Measurements from ENCODE around the gene NCKAP5. TPM values are rescaled to one million over a fixed set of nuclear protein-coding genes. Genes with fewer than 3 reads are reported as not detected.

The NCKAP5 gene
- total and polyA plus RNA-seq, 2 experiments from 2014 or later, result 0.65 to 0.86 TPM

DNA sequence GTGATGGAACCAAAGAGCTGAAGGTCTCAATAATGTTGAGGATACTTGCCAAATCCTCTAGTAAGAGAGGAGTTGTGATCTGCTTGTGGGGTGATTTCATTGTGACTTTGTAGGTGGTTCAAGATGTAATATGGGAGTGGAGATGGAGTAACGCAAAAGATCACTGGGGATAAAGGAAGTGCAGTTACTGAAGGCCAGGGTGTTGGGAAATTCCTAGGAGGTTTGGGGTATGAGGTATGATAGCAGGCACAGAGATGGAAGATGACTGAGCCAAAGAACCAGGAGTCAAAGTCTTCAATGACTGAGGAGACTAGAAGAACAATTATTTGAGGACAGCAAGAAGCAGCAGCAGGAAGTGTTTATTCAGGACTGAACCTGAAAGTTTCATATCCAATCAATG is 222.6 kb downstream of the NCKAP5 start:
- Histone ChIP-seq H3K4me2 (ENCODE audit: unreplicated experiment) (no peak overlapping the region), H3K9ac (no peak overlapping the region), H3F3A (ENCODE audit: insufficient read depth) (0 out of 2 replicates have a peak, but pooled peaks cover 5% of the 10 kb centered on the region), H3K79me2 (ENCODE audit: insufficient read depth) (no peaks in the 10 kb centered on the region), H3K4me1 (ENCODE audit: insufficient read depth) (no peaks in the 10 kb centered on the region), H3K9me2 (ENCODE audit: insufficient read depth) (no peaks in the 10 kb centered on the region), H3K9me3 (ENCODE audit: low read depth) (no peaks in the 10 kb centered on the region), H3K4me3 (no peak overlapping the region), H2AFZ (no peak overlapping the region), H3K27me3 (replicated peaks; ENCODE audit: insufficient read depth) (no peaks in the 10 kb centered on the region), H3K27ac (no peak overlapping the region), H3K36me3 (ENCODE audit: low read depth) (no peaks in the 10 kb centered on the region), H4K20me1 (ENCODE audit: insufficient read depth) (no peaks in the 10 kb centered on the region)
- in situ Hi-C loops (cut with MboI), result no loop called here
- 73 to 79% methylated on average over 1 of the region's 1 CpG for WGBS, 2 experiments (ENCODE audit: low coverage in 1 of 2, low lambda C conversion rate in 2 of 2, missing lambda C conversion rate in 2 of 2)
- TF ChIP-seq EZH2phosphoT487 (IDR thresholded peaks at IDR 0.05; ENCODE audit: insufficient read depth, low read depth), result no peak
- DNase-seq, result no peak

GRCh38 chr2:133344849-133345248 is 223.4 kb downstream of the NCKAP5 start:
- no peak for DNase-seq
- TF ChIP-seq EZH2 (IDR thresholded peaks at IDR 0.05; ENCODE audit: insufficient read depth, poor library complexity, severe bottlenecking) (no peak), EZH2phosphoT487 (IDR thresholded peaks at IDR 0.05; ENCODE audit: insufficient read depth, low read depth) (no peak)
- in situ Hi-C loops (cut with MboI), result no loop called here

DNA sequence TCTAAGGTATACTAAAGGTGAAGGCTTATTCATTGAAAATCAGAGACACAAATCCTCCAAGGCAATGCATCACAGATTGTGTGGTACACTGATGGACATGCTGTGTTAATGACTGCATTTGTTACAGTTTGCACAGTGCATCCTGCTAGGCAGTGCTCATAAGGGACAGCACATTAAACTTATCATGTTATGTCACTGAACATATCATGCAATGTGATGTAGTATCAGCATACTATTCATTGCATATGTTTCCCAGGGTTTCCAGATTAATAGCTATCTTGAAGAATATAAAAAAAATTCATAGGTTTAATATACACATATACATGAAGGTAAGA is 225.3 kb downstream of the NCKAP5 start:
- no peak overlapping the region for H3K9ac ChIP-seq
- H4K20me1 ChIP-seq (ENCODE audit: insufficient read depth), result no peaks in the 10 kb centered on the region
- H3K9me3 ChIP-seq (ENCODE audit: low read depth), result no peaks in the 10 kb centered on the region
- H3K4me1 ChIP-seq (ENCODE audit: insufficient read depth), result no peaks in the 10 kb centered on the region
- no peaks in the 10 kb centered on the region for H3K79me2 ChIP-seq (ENCODE audit: insufficient read depth)
- no peak overlapping the region for H3K4me2 ChIP-seq (ENCODE audit: unreplicated experiment)
- no peak overlapping the region for H3K27ac ChIP-seq
- no peak for DNase-seq
- no peak for TF ChIP-seq EZH2 (IDR thresholded peaks at IDR 0.05; ENCODE audit: insufficient read depth, poor library complexity, severe bottlenecking)
- TF ChIP-seq EZH2phosphoT487 (IDR thresholded peaks at IDR 0.05; ENCODE audit: insufficient read depth, low read depth), result no peak
- no peaks in the 10 kb centered on the region for H3K27me3 ChIP-seq (replicated peaks; ENCODE audit: insufficient read depth)
- no peak overlapping the region for H2AFZ ChIP-seq
- H3K36me3 ChIP-seq (ENCODE audit: low read depth), result no peaks in the 10 kb centered on the region
- H3K4me3 ChIP-seq, result no peak overlapping the region
- in situ Hi-C loops (cut with MboI), result no loop called here
- 0 out of 2 replicates have a peak, but pooled peaks cover 5% of the 10 kb centered on the region for H3F3A ChIP-seq (ENCODE audit: insufficient read depth)
- H3K9me2 ChIP-seq (ENCODE audit: insufficient read depth), result no peaks in the 10 kb centered on the region

More at GRCh38 chr2:133344849-133345248, 223.4 kb downstream of the NCKAP5 start:
- Histone ChIP-seq H3K79me2 (ENCODE audit: insufficient read depth) (no peaks in the 10 kb centered on the region), H3K27ac (no peak overlapping the region), H3K4me2 (ENCODE audit: unreplicated experiment) (no peak overlapping the region), H3K9me3 (ENCODE audit: low read depth) (no peaks in the 10 kb centered on the region), H2AFZ (no peak overlapping the region), H3K9ac (no peak overlapping the region), H3K27me3 (replicated peaks; ENCODE audit: insufficient read depth) (no peaks in the 10 kb centered on the region), H3K4me3 (no peak overlapping the region), H3K9me2 (ENCODE audit: insufficient read depth) (no peaks in the 10 kb centered on the region), H3K36me3 (ENCODE audit: low read depth) (no peaks in the 10 kb centered on the region), H4K20me1 (ENCODE audit: insufficient read depth) (no peaks in the 10 kb centered on the region), H3K4me1 (ENCODE audit: insufficient read depth) (no peaks in the 10 kb centered on the region), H3F3A (ENCODE audit: insufficient read depth) (0 out of 2 replicates have a peak, but pooled peaks cover 5% of the 10 kb centered on the region)
- WGBS, 2 experiments (ENCODE audit: low coverage in 1 of 2, low lambda C conversion rate in 2 of 2, missing lambda C conversion rate in 2 of 2), result 74 to 75% methylated on average over 6 of the region's 6 CpGs

GRCh38 chr2:133342286-133343017 is 225.8 kb downstream of the NCKAP5 start:
- no peaks in the 10 kb centered on the region for H3K27me3 ChIP-seq (replicated peaks; ENCODE audit: insufficient read depth)
- no peak overlapping the region for H3K9ac ChIP-seq
- TF ChIP-seq EZH2phosphoT487 (IDR thresholded peaks at IDR 0.05; ENCODE audit: insufficient read depth, low read depth), result no peak
- no peak for TF ChIP-seq EZH2 (IDR thresholded peaks at IDR 0.05; ENCODE audit: insufficient read depth, poor library complexity, severe bottlenecking)
- no peaks in the 10 kb centered on the region for H3K79me2 ChIP-seq (ENCODE audit: insufficient read depth)
- no peak overlapping the region for H3K4me2 ChIP-seq (ENCODE audit: unreplicated experiment)
- no peaks in the 10 kb centered on the region for H3K9me3 ChIP-seq (ENCODE audit: low read depth)
- H3K4me3 ChIP-seq, result no peak overlapping the region
- no peaks in the 10 kb centered on the region for H3K9me2 ChIP-seq (ENCODE audit: insufficient read depth)
- H4K20me1 ChIP-seq (ENCODE audit: insufficient read depth), result no peaks in the 10 kb centered on the region
- 34 to 39% methylated on average over 2 of the region's 2 CpGs for WGBS, 2 experiments (ENCODE audit: low coverage in 1 of 2, low lambda C conversion rate in 2 of 2, missing lambda C conversion rate in 2 of 2)
- H3K27ac ChIP-seq, result no peak overlapping the region
- no peak for DNase-seq
- H2AFZ ChIP-seq, result no peak overlapping the region
- H3F3A ChIP-seq (ENCODE audit: insufficient read depth), result 0 out of 2 replicates have a peak, but pooled peaks cover 5% of the 10 kb centered on the region
- no peaks in the 10 kb centered on the region for H3K36me3 ChIP-seq (ENCODE audit: low read depth)
- no peaks in the 10 kb centered on the region for H3K4me1 ChIP-seq (ENCODE audit: insufficient read depth)
- in situ Hi-C loops (cut with MboI), result no loop called here

DNA sequence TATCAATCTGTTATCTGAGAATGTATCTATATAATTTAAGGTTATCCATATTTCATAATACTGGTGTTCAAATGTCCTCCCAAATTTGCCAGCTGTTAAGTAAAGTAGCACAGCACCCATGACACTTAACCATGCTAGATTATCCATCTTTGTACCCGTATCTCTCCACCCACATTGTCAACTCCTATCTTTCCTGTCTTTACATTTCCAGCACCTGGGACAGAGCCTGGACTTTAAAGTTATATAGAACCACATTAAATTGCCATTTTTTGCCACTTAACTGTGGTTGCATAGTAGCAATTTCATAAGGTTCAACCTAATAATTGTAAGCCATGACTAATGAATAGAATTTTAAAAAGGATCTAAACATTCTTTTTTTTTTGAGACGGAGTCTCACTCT is 226.7 kb downstream of the NCKAP5 start:
- Histone ChIP-seq H2AFZ (no peak overlapping the region), H3K4me2 (ENCODE audit: unreplicated experiment) (no peak overlapping the region), H4K20me1 (ENCODE audit: insufficient read depth) (no peaks in the 10 kb centered on the region), H3K9ac (no peak overlapping the region), H3K27me3 (replicated peaks; ENCODE audit: insufficient read depth) (no peaks in the 10 kb centered on the region), H3F3A (ENCODE audit: insufficient read depth) (no peaks in the 10 kb centered on the region), H3K4me1 (ENCODE audit: insufficient read depth) (no peaks in the 10 kb centered on the region), H3K36me3 (ENCODE audit: low read depth) (no peaks in the 10 kb centered on the region), H3K9me3 (ENCODE audit: low read depth) (no peaks in the 10 kb centered on the region), H3K79me2 (ENCODE audit: insufficient read depth) (no peaks in the 10 kb centered on the region), H3K27ac (no peak overlapping the region), H3K9me2 (ENCODE audit: insufficient read depth) (no peaks in the 10 kb centered on the region), H3K4me3 (no peak overlapping the region)
- no peak for DNase-seq
- WGBS, 2 experiments (ENCODE audit: low coverage in 1 of 2, low lambda C conversion rate in 2 of 2, missing lambda C conversion rate in 2 of 2), result 68 to 75% methylated on average over 2 of the region's 2 CpGs
- in situ Hi-C loops (cut with MboI), result no loop called here
- TF ChIP-seq EZH2 (IDR thresholded peaks at IDR 0.05; ENCODE audit: insufficient read depth, poor library complexity, severe bottlenecking) (no peak), EZH2phosphoT487 (IDR thresholded peaks at IDR 0.05; ENCODE audit: insufficient read depth, low read depth) (no peak)

Data from GM23248 (cell line).